Measurements from ENCODE around the gene OR7A10.

Gene OR7A10

DNA sequence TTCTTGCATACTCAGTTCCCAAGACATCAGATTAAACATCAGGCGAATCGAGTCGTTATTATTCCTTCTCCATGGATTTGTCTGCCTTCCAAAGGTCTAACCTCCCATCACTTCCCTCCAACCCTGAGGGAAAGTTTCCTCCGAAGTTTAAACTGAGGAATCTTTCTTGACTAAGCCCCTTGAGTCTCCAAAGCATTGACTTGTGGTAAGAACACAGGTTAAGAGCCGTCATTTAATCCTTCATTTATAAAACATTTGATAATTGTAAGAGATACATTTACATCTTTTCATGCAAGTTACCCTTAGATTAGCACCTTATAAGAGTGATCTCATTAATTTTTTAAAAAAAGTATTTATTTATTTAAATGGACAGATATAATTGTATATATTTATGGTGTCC is at the start of gene OR7A10:
OR7A10 (minus strand) TSS at position 101 of the 400 bp plus-strand sequence. CDS start 7,045 bp downstream, outside the sequence.
- no peak for TF ChIP-seq FOXM1 (IDR thresholded peaks at IDR 0.05; ENCODE audit: borderline replicate concordance, low read depth)
- no peak for TF ChIP-seq ZBTB7A (IDR thresholded peaks at IDR 0.05; ENCODE audit: low read depth)
- no peak for TF ChIP-seq EGR1 (IDR thresholded peaks at IDR 0.05)
- no peak for TF ChIP-seq CEBPB (IDR thresholded peaks at IDR 0.05)
- TF ChIP-seq TAF1 (IDR thresholded peaks at IDR 0.05; ENCODE audit: low read depth) = no peak
- TF ChIP-seq, protein P1, sequence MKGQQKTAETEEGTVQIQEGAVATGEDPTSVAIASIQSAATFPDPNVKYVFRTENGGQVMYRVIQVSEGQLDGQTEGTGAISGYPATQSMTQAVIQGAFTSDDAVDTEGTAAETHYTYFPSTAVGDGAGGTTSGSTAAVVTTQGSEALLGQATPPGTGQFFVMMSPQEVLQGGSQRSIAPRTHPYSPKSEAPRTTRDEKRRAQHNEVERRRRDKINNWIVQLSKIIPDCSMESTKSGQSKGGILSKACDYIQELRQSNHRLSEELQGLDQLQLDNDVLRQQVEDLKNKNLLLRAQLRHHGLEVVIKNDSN (IDR thresholded peaks at IDR 0.05) = no peak
- TF ChIP-seq YY1 (IDR thresholded peaks at IDR 0.05; ENCODE audit: low read depth) = no peak
- TF ChIP-seq, protein P2, sequence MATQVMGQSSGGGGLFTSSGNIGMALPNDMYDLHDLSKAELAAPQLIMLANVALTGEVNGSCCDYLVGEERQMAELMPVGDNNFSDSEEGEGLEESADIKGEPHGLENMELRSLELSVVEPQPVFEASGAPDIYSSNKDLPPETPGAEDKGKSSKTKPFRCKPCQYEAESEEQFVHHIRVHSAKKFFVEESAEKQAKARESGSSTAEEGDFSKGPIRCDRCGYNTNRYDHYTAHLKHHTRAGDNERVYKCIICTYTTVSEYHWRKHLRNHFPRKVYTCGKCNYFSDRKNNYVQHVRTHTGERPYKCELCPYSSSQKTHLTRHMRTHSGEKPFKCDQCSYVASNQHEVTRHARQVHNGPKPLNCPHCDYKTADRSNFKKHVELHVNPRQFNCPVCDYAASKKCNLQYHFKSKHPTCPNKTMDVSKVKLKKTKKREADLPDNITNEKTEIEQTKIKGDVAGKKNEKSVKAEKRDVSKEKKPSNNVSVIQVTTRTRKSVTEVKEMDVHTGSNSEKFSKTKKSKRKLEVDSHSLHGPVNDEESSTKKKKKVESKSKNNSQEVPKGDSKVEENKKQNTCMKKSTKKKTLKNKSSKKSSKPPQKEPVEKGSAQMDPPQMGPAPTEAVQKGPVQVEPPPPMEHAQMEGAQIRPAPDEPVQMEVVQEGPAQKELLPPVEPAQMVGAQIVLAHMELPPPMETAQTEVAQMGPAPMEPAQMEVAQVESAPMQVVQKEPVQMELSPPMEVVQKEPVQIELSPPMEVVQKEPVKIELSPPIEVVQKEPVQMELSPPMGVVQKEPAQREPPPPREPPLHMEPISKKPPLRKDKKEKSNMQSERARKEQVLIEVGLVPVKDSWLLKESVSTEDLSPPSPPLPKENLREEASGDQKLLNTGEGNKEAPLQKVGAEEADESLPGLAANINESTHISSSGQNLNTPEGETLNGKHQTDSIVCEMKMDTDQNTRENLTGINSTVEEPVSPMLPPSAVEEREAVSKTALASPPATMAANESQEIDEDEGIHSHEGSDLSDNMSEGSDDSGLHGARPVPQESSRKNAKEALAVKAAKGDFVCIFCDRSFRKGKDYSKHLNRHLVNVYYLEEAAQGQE (IDR thresholded peaks at IDR 0.05; ENCODE audit: low read depth) = no peak
- no peak for TF ChIP-seq CREB1 (IDR thresholded peaks at IDR 0.05; ENCODE audit: low read depth)
- TF ChIP-seq RAD21 (IDR thresholded peaks at IDR 0.05; ENCODE audit: low read depth) = no peak
- TF ChIP-seq EP300 (IDR thresholded peaks at IDR 0.05; ENCODE audit: borderline replicate concordance) = no peak
- TF ChIP-seq TCF12 (IDR thresholded peaks at IDR 0.05; ENCODE audit: low read depth) = no peak
- TF ChIP-seq, protein P3, sequence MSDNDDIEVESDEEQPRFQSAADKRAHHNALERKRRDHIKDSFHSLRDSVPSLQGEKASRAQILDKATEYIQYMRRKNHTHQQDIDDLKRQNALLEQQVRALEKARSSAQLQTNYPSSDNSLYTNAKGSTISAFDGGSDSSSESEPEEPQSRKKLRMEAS (IDR thresholded peaks at IDR 0.05) = no peak

DNA sequence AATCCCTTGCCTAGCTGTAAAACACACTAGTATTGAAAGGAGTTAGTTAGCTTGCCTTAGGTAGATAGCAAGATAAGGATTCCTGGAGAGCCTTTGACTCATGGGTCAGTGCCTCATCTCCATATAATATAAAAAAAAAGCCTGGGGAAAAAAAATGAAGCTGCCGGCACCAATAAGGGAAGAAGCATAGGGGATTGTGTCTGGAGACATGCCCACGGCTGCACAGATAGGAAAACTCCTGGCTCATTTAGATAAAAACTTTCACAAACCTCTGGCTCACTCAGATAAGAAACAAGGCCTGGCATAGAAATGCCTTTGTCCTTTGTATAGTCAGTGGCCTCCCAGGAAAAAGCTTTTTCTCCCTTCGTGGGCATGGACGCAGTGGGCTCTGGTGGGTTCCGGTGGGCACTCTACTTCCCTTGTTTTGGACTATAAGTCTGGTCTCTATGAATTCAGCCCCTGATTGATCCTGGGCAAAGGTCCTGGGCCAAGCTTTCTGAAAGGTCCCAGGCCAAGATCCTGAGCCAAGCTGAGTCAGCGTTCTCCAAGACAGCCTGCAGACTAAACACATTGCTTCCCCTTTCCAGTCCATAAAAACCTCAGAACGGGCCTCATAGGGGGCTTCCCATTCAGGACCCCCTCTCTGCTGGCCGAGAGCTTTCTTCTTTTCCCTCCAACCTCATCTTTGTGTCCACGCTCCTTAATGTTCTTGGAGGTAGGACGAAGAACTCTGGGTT is 42.1 kb upstream of the OR7A10 start:
- no peak for TF ChIP-seq FOXM1 (IDR thresholded peaks at IDR 0.05; ENCODE audit: borderline replicate concordance, low read depth)
- TF ChIP-seq, protein P3 (IDR thresholded peaks at IDR 0.05) = no peak
- TF ChIP-seq, protein P2 (IDR thresholded peaks at IDR 0.05; ENCODE audit: low read depth) = no peak
- TF ChIP-seq TCF12 (IDR thresholded peaks at IDR 0.05; ENCODE audit: low read depth) = no peak
- TF ChIP-seq NFIC (IDR thresholded peaks at IDR 0.05) = no peak
- TF ChIP-seq CREB1 (IDR thresholded peaks at IDR 0.05; ENCODE audit: low read depth) = no peak
- no peak for TF ChIP-seq TEAD4 (IDR thresholded peaks at IDR 0.05)
- no peak for TF ChIP-seq YY1 (IDR thresholded peaks at IDR 0.05; ENCODE audit: low read depth)
- no peak for TF ChIP-seq CEBPB (IDR thresholded peaks at IDR 0.05)
- TF ChIP-seq, protein P1 (IDR thresholded peaks at IDR 0.05) = no peak
- no peak for TF ChIP-seq TAF1 (IDR thresholded peaks at IDR 0.05; ENCODE audit: low read depth)
- TF ChIP-seq EP300 (IDR thresholded peaks at IDR 0.05; ENCODE audit: borderline replicate concordance) = no peak
- no peak for TF ChIP-seq EGR1 (IDR thresholded peaks at IDR 0.05)
- no peak for TF ChIP-seq RAD21 (IDR thresholded peaks at IDR 0.05; ENCODE audit: low read depth)
- no peak for TF ChIP-seq ZBTB7A (IDR thresholded peaks at IDR 0.05; ENCODE audit: low read depth)

DNA sequence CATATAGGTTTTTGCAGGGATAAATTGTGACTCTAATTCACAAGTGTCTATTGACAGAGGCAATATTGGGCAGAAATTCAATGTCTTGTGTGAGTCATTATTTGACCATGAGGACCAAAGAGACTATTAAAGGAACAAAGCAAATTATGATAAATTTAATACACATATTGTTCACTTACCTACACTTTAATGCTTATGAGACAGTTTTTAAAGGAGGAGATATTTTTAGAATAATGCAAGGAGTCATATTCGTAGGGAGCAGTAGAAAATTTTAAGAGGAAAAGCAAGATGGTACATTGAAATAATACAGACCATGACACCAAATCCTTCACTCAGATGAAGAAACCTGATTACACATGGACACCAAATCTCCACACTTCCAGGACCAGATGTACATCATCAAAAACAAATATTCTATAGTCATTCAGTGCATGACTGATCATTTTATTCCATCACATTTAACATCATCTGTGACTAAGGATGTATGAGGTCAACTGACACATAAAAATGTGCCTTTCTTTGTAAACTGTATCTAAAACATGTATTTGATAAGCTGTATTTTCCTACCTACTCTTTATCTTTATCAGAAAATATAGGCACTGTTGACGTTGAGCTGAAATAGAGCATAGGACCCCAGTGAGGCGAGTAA is 41.4 kb upstream of the OR7A10 start:
- no peak for TF ChIP-seq YY1 (IDR thresholded peaks at IDR 0.05; ENCODE audit: low read depth)
- no peak for TF ChIP-seq TAF1 (IDR thresholded peaks at IDR 0.05; ENCODE audit: low read depth)
- TF ChIP-seq TEAD4 (IDR thresholded peaks at IDR 0.05) = no peak
- no peak for TF ChIP-seq TCF12 (IDR thresholded peaks at IDR 0.05; ENCODE audit: low read depth)
- no peak for TF ChIP-seq ZBTB7A (IDR thresholded peaks at IDR 0.05; ENCODE audit: low read depth)
- TF ChIP-seq, protein P1 (IDR thresholded peaks at IDR 0.05) = no peak
- no peak for TF ChIP-seq EP300 (IDR thresholded peaks at IDR 0.05; ENCODE audit: borderline replicate concordance)

DNA sequence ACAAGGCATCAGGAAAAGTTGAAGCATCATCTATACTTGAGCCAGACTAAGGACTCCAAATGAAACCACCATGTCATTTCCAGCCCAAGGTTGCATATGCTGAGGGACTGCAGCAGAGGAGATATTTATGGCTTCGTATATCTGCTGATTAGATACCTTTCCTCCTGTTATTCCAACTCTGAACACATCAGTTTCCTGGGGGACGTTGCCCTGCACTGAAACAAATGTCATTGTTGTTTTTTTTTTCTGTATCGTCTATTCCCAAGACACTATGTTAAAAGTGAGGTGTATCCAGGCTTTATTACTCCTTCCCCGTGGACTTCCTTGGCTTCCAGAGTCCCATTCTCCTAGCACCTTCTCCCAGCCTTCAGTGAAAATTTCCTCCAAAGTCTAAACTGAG is 37.3 kb upstream of the OR7A10 start, which contains the start of gene OR7A17:
OR7A17 (minus strand) TSS at position 101 of the 400 bp plus-strand sequence. CDS start 4,777 bp downstream, outside the sequence.
- no peak for TF ChIP-seq TAF1 (IDR thresholded peaks at IDR 0.05; ENCODE audit: low read depth)
- TF ChIP-seq NFIC (IDR thresholded peaks at IDR 0.05) = no peak
- no peak for TF ChIP-seq ZBTB7A (IDR thresholded peaks at IDR 0.05; ENCODE audit: low read depth)
- TF ChIP-seq CREB1 (IDR thresholded peaks at IDR 0.05; ENCODE audit: low read depth) = no peak
